ENCODE measurements around the gene TSC2. TPM values are rescaled to one million over a fixed set of nuclear protein-coding genes. Genes with fewer than 3 reads are reported as not detected.

The TSC2 gene
- total and polyA plus RNA-seq, 2 donors (not counting 1 experiment from before 2014, with no cell fraction given), result 24.5 to 46.6 TPM

- Histone ChIP-seq H3K9ac (ENCODE audit: insufficient read depth, low read length) (no peak overlapping the region), H3K27ac (ENCODE audit: insufficient read depth, low read length) (no peak overlapping the region), H3K27me3 (ENCODE audit: control insufficient read depth, insufficient read depth, low read length) (no peaks in the 10 kb centered on the region), H3K79me2 (ENCODE audit: control insufficient read depth, insufficient read depth, low read length) (no peaks in the 10 kb centered on the region), H3K4me1 (ENCODE audit: control insufficient read depth, extremely low read depth, insufficient read depth, low read length) (peaks cover 4% of the 10 kb centered on the region), H3K4me2 (ENCODE audit: extremely low read depth, insufficient read depth, low read length) (no peak overlapping the region), H3K36me3 (ENCODE audit: control insufficient read depth, insufficient read depth, low read length) (peaks cover 83% of the 10 kb centered on the region), H2AFZ (ENCODE audit: low read length) (no peak overlapping the region), H3K9me3 (ENCODE audit: control insufficient read depth, insufficient read depth, low read depth, low read length) (no peaks in the 10 kb centered on the region), H3K4me3 (replicated peaks in 1 of 4; ENCODE audit: control extremely low read depth in 1 of 4, insufficient read depth in 1 of 4, low read depth in 3 of 4, low read length in 4 of 4) (no peak overlapping the region), H4K20me1 (ENCODE audit: control insufficient read depth, extremely low read depth, insufficient read depth, low read length) (no peaks in the 10 kb centered on the region)
- TF ChIP-seq CTCF (conservative IDR thresholded peaks at IDR 0.05 in 1 of 2, IDR thresholded peaks at IDR 0.05 in 1 of 2; ENCODE audit: low read depth in 1 of 2, low read length in 2 of 2), result no peak
- no peak for TF ChIP-seq EZH2 (IDR thresholded peaks at IDR 0.05; ENCODE audit: low read length, missing control alignments)
- no peak for DNase-seq (ENCODE audit: low read depth in 2 of 2)
Observed at GRCh38 chr16:2086812-2087747, 39.3 kb downstream of the TSC2 start.

GRCh38 chr16:2087748-2088631, 40.2 kb downstream of the TSC2 start:
- no peak for DNase-seq (ENCODE audit: low read depth in 2 of 2)
- no peaks in the 10 kb centered on the region for H4K20me1 ChIP-seq (ENCODE audit: control insufficient read depth, extremely low read depth, insufficient read depth, low read length)
- no peaks in the 10 kb centered on the region for H3K9me3 ChIP-seq (ENCODE audit: control insufficient read depth, insufficient read depth, low read depth, low read length)
- H3K36me3 ChIP-seq (ENCODE audit: control insufficient read depth, insufficient read depth, low read length), result peaks cover 86% of the 10 kb centered on the region
- H3K27ac ChIP-seq (ENCODE audit: insufficient read depth, low read length), result no peak overlapping the region
- H3K9ac ChIP-seq (ENCODE audit: insufficient read depth, low read length), result no peak overlapping the region
- TF ChIP-seq EZH2 (IDR thresholded peaks at IDR 0.05; ENCODE audit: low read length, missing control alignments) (no peak), CTCF (conservative IDR thresholded peaks at IDR 0.05 in 1 of 2, IDR thresholded peaks at IDR 0.05 in 1 of 2; ENCODE audit: low read depth in 1 of 2, low read length in 2 of 2) (no peak)
- H2AFZ ChIP-seq (ENCODE audit: low read length), result no peak overlapping the region
- H3K4me2 ChIP-seq (ENCODE audit: extremely low read depth, insufficient read depth, low read length), result no peak overlapping the region
- peaks cover 1% of the 10 kb centered on the region for H3K4me1 ChIP-seq (ENCODE audit: control insufficient read depth, extremely low read depth, insufficient read depth, low read length)
- no peaks in the 10 kb centered on the region for H3K27me3 ChIP-seq (ENCODE audit: control insufficient read depth, insufficient read depth, low read length)
- no peaks in the 10 kb centered on the region for H3K79me2 ChIP-seq (ENCODE audit: control insufficient read depth, insufficient read depth, low read length)
- H3K4me3 ChIP-seq (replicated peaks in 1 of 4; ENCODE audit: control extremely low read depth in 1 of 4, insufficient read depth in 1 of 4, low read depth in 3 of 4, low read length in 4 of 4), result no peak overlapping the region

DNA sequence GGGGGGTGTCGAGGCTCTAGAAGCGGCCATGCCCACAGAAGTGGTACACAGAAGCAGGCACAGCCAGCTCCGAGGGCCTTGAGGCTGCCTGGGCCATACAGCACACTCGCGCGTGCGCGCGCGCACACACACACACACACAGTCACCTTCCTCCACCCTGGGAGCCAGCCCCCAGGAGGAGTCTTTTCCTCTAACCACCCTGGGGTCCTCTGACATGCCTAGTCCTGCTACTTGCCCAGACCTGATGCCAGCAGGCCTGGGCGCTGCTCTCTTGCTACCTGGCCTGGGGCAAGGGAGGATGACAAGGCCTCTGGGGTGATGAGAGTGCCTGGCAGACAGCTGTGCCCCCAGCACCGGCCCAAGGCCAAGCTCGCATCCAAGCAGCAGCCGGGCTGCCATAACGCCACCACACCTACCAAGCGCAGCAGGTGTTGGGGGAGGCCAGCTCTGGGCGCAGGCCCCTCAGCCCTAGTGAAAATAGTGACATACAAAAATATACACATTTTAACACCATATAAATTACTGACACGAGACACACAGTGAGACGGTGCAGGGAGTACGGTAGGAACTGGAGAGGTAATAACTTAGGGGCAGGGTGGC, 41.1 kb downstream of the TSC2 start:
- Histone ChIP-seq H4K20me1 (ENCODE audit: control insufficient read depth, extremely low read depth, insufficient read depth, low read length) (no peaks in the 10 kb centered on the region), H3K4me2 (ENCODE audit: extremely low read depth, insufficient read depth, low read length) (no peak overlapping the region), H3K36me3 (ENCODE audit: control insufficient read depth, insufficient read depth, low read length) (peaks cover 85% of the 10 kb centered on the region), H3K27me3 (ENCODE audit: control insufficient read depth, insufficient read depth, low read length) (no peaks in the 10 kb centered on the region), H3K9me3 (ENCODE audit: control insufficient read depth, insufficient read depth, low read depth, low read length) (no peaks in the 10 kb centered on the region), H2AFZ (ENCODE audit: low read length) (no peak overlapping the region), H3K27ac (ENCODE audit: insufficient read depth, low read length) (no peak overlapping the region), H3K79me2 (ENCODE audit: control insufficient read depth, insufficient read depth, low read length) (no peaks in the 10 kb centered on the region), H3K4me1 (ENCODE audit: control insufficient read depth, extremely low read depth, insufficient read depth, low read length) (no peaks in the 10 kb centered on the region), H3K4me3 (replicated peaks in 1 of 4; ENCODE audit: control extremely low read depth in 1 of 4, insufficient read depth in 1 of 4, low read depth in 3 of 4, low read length in 4 of 4) (no peak overlapping the region), H3K9ac (ENCODE audit: insufficient read depth, low read length) (no peak overlapping the region)
- TF ChIP-seq CTCF (conservative IDR thresholded peaks at IDR 0.05 in 1 of 2, IDR thresholded peaks at IDR 0.05 in 1 of 2; ENCODE audit: low read depth in 1 of 2, low read length in 2 of 2) (no peak), EZH2 (IDR thresholded peaks at IDR 0.05; ENCODE audit: low read length, missing control alignments) (no peak)
- DNase-seq (ENCODE audit: low read depth in 2 of 2), result no peak
